Aorta (tissue), 5 donors: Measurements from ENCODE around the gene NOP9. TPM values are rescaled to one million over a fixed set of nuclear protein-coding genes. Genes with fewer than 3 reads are reported as not detected.
A peak's percentile ranks its signal among the peaks of the same experiment; 100 is the strongest.

Experiments
- ATAC-seq: fragments of 200-7000 bp; cut with Tn5 transposase; one replicate; pipeline ENCODE4 v1.9.1; 2022; ENCODE audit warnings: moderate library complexity; ENCODE audit not compliant: low FRiP score
- DNase-seq, 2 donors: peaks; one replicate each; pipeline ENCODE4 v3.0.0-alpha.2; 2020
- H3K27ac ChIP-seq, 2 donors: one replicate each; pipeline ENCODE4 v1.5.1; 2013; ENCODE audit warnings: low read length in 2 of 2, mild to moderate bottlenecking in 2 of 2, moderate library complexity in 2 of 2, control low read depth in 1 of 2, inconsistent platforms in 1 of 2, low read depth in 1 of 2
- H3K27me3 ChIP-seq, 2 donors: one replicate each; pipeline ENCODE4 v1.6.1; 2013; ENCODE audit warnings: control low read depth in 1 of 2, low read length in 1 of 2, mild to moderate bottlenecking in 1 of 2, moderate library complexity in 1 of 2; ENCODE audit not compliant: insufficient read depth in 2 of 2, control insufficient read depth in 1 of 2
- H3K36me3 ChIP-seq, 2 donors: one replicate each; pipeline ENCODE4 v1.6.1; 2013; ENCODE audit warnings: control low read depth in 1 of 2, low read length in 1 of 2, mild to moderate bottlenecking in 1 of 2; ENCODE audit not compliant: insufficient read depth in 2 of 2, control insufficient read depth in 1 of 2
- H3K4me1 ChIP-seq, 2 donors: one replicate each; pipeline ENCODE4 v1.6.1; 2013; ENCODE audit warnings: low read length in 2 of 2, control low read depth in 1 of 2, mild to moderate bottlenecking in 1 of 2, moderate library complexity in 1 of 2; ENCODE audit not compliant: insufficient read depth in 2 of 2, control insufficient read depth in 1 of 2
- H3K4me3 ChIP-seq, 2 donors: one replicate each; pipeline ENCODE4 v1.5.1; 2013; ENCODE audit warnings: low read length in 2 of 2, control low read depth in 1 of 2, mild to moderate bottlenecking in 1 of 2
- H3K9me3 ChIP-seq: one replicate; pipeline ENCODE4 v1.6.1; 2013; ENCODE audit warnings: mild to moderate bottlenecking, low read length; ENCODE audit not compliant: control insufficient read depth
- WGBS, 2 donors: extraction: QIAGEN DNeasy Blood & Tissue Kit; methylation state at CpG; one replicate each; pipeline ENCODE4 v1.1.7; 2013; 5-methylcytosine and 5-hydroxymethylcytosine counted together
- intact Hi-C, 2 donors: fragments of 100-400 bp; cut with DNase I; formaldehyde crosslinking; loops; one replicate each; pipeline versions ENCODE4 v1.14.2 to v1.15.0; 2022
- polyA plus RNA-seq, 2 donors: library from polyadenylated mRNA; stranded (reverse); fragments of 200-250 nt; gene quantifications; one replicate each; pipeline ENCODE4 v1.2.3, GENCODE V29; 2013
- total RNA-seq, 2 donors: library from RNA; stranded (reverse); fragmentation: NEBNext Ultra II Directional; extraction: Animal tissue kit (Norgen Biotek cat#: 25700); gene quantifications; one replicate each; pipeline ENCODE4 v1.2.1, GENCODE V29; 2021
- donor health status: healthy with polysubstance abuse.
- donor health status: Bipolar disorder and iron deficiency.
- donor health status: DM: no; HTN: no; CAD: no.
- donor health status: DM: no; HTN: no; CAD: no.
- donor health status: DM: yes; HTN: yes; CAD: no.

The NOP9 gene
- total and polyA plus RNA-seq, 4 donors, result 7.9 to 19.9 (median 14.3) TPM

DNA sequence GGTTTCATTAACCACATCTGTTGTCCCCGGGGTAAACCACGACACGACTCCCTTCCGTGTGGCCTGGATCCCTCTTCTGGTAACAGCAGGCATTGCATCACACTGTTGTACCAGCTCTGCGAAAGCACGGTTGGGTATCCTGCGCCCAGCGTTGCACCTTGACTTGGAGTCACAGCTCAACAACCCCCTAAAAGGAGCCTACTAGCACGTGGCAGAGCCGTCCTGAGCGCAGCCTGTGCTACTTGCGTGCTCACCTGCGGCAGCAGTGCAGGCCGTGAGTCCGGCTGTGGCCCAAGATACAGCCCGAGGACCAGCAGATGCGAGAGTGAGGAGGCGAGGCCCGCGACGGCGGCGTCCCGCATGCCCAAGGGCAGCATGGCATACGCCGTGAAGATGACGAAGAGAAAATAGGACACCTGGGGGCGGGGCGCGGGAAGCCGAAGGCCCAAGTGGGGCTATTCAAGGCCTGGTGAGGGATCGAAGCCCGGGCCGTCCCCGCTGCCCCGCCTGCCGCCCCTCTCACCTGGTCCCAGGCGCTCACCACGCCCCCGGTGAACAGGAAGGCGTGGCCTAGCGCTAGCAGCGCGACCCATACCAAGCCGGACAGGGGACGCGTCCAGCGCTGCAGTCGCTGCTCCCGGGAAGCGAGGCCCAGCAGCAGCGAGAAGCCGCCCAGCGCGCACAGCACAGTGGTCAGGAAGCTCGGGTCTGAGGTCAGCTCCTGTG lies 32.8 kb downstream of the NOP9 start:
- DNase-seq, result peak; percentile 82 to 84
- H3K27me3 ChIP-seq, result no peaks in the 10 kb centered on the region
- ATAC-seq, result peak; percentile 73
- H3K36me3 ChIP-seq, result no peaks in the 10 kb centered on the region
- H3K4me1 ChIP-seq, result no peaks in the 10 kb centered on the region
- no peak overlapping the region for H3K27ac ChIP-seq
- 6 to 10% methylated on average over 54 to 56 of the region's 56 CpGs for WGBS, 2 donors
- H3K9me3 ChIP-seq, result no peaks in the 10 kb centered on the region
- no peak overlapping the region for H3K4me3 ChIP-seq
- intact Hi-C loops, result loop anchor here (2.0 kb wide), 1 partner anchor 104 kb away; no protein-coding TSS in a partner anchor

DNA sequence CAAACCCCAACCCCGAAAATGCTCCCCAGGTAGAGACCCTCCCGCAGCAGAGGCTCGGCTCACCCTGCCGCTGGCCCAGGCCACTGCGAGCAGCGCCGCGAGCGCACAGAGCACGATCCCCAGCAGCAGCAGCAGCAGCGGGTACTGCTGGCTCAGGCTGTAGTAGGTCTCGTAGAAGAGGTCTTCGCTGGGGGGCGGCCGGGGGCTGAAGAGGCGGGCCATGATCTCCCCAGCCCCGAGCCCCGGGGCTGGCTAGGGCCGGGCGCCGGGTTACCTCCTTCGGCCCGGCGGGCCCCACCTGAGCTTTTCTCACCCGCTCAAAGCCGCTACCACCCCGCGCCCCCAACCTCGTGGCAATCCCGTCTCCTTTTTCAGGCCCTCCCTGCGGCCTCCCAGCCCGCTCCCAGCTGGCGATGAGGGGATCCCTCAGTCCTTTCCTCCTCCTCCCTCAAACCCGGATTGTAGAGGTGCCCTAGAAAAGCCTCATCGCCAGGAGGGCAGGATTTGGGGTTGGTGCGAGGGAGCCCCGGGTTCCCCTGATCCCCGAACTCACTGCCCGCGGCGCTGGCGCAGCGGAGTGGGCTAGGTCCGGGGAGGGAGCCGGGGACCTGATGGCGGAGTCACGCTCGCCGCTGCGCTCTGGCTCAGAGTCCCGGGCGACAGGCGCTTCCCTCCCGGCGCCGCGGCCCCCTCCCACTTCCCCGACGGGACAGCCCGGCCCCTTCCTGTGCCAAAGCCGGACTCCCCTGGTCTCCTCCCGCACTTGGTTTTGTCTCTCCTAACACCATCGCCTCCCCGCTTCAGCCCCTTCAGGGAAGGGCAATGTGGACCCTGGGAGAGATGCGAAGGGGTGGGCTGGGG lies 35.0 kb downstream of the NOP9 start, which contains the start of gene ADCY4:
TSS of gene ADCY4 (minus strand) at position 641 of the 861 bp plus-strand sequence. CDS start at position 222, 419 bp downstream.
- H3K4me3 ChIP-seq, result no peak within 1 kb of the TSS
- 6 to 8% methylated on average over 52 to 65 of the region's 65 CpGs for WGBS, 2 donors
- no peak within 1 kb of the TSS for H3K27ac ChIP-seq
- no peaks in the 10 kb centered on the region for H3K4me1 ChIP-seq
- ATAC-seq (peak; percentile 5), DNase-seq (peak in 1 of 2 donors; percentile 80)
- H3K9me3 ChIP-seq, result no peaks in the 10 kb centered on the region
- no peaks in the 10 kb centered on the region for H3K27me3 ChIP-seq
- intact Hi-C loops, result no loop called here
- no peaks in the 10 kb centered on the region for H3K36me3 ChIP-seq

DNA sequence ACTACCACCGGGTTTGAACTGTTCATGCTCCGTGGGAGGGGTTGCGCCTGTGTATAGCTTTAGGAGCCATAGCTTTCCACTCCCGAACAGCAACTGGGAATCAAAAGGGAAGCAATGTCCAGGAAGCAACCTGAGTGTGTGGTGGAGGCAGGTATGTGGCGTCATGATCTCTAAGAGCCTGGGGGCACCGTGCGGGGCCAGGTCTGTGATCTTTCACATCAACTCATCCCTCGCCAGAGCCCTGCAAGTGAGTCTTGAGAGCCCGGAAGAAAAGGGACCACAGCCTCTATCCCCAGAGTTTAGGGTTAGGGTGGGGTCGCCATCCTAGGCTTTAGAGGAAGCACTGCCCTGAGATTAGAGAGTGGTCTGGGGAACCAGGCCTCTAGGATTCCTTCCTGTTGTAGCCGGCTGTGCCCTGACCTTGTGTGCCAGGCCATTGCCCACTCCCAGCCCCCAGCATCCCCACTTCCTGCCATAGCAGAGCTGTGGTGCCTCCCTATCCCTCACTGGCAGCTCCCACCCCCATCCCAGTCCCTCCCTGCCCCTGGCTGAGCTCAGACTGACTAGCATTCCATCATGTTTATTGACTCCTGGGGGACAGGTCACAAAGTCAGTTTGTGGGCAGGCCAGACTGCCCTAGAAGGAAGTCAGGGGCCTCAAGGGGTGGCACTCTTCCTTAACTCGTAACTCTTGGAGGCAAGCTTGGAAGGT lies 36.0 kb downstream of the NOP9 start:
- Histone ChIP-seq H3K27me3 (no peaks in the 10 kb centered on the region), H3K4me3 (no peak overlapping the region)
- intact Hi-C loops, result no loop called here

DNA sequence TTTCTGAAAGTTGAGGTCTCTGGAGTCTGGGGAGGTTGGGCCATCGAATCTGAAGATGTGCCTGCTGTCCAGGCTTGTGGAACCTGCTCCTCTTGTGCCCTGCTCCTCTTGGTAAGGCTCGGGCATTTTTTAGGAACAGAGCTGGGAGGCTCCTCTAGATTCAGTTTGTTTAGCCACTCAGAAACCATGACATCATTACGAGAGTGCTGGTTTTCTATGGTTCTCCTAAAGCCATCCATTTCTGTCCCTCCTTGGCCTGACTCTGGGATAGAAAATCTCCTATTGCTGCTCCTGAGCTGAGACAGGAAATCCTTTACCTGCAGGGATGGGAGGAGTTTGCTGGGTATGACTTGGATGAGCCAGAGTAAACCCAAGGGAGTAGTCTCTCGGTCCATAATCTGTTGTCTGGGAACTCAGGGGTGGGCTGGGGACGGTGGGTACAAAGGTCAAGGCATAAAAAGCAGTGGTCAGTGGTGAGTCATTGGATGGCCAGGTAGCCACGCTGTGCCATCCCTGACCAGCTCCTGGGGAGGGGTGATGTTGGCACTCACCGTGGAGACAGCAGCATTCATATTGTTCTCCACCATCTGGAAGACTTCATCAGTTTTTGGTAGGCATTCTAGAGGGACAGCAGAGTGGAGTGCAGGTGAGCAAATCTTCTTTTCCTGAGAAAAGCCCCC lies 37.6 kb downstream of the NOP9 start:
- 89 to 95% methylated on average over 7 of the region's 7 CpGs for WGBS, 2 donors
- intact Hi-C loops, result no loop called here
- no peak for ATAC-seq
- H3K9me3 ChIP-seq, result no peaks in the 10 kb centered on the region
- H3K36me3 ChIP-seq, result no peaks in the 10 kb centered on the region
- no peak overlapping the region for H3K4me3 ChIP-seq
- H3K4me1 ChIP-seq, result no peaks in the 10 kb centered on the region
- no peak for DNase-seq
- H3K27ac ChIP-seq, result no peak overlapping the region
- no peaks in the 10 kb centered on the region for H3K27me3 ChIP-seq

More for the DNA sequence above, 36.0 kb downstream of the NOP9 start:
- H3K36me3 ChIP-seq, result no peaks in the 10 kb centered on the region
- WGBS, 2 donors, result 82 to 90% methylated on average over 12 of the region's 12 CpGs
- ATAC-seq (no peak), DNase-seq (peak in 1 of 2 donors; percentile 61)
- H3K27ac ChIP-seq, result no peak overlapping the region
- no peaks in the 10 kb centered on the region for H3K9me3 ChIP-seq
- no peaks in the 10 kb centered on the region for H3K4me1 ChIP-seq

DNA sequence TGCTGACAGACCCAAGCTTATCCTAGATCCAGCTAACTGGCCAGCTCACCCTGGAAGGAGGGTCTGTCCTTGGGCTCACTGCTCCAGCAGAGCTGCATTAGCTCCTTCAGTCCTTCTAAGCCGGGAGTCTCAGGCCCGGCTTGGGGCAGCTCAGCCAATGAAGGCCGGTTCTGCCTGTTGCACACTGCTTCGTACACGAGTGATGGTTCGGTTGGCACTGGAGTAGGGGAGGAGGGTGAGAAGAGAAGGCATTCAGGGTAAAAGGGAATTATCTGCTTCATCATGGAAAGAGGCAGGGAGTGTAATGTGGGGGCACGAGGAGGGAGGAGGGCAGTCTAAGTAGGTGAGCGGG lies 38.1 kb downstream of the NOP9 start:
- no peaks in the 10 kb centered on the region for H3K4me1 ChIP-seq
- H3K27ac ChIP-seq, result no peak overlapping the region
- intact Hi-C loops, result no loop called here
- no peak for ATAC-seq
- DNase-seq, result no peak
- H3K9me3 ChIP-seq, result no peaks in the 10 kb centered on the region
- H3K27me3 ChIP-seq, result no peaks in the 10 kb centered on the region
- no peak overlapping the region for H3K4me3 ChIP-seq
- no peaks in the 10 kb centered on the region for H3K36me3 ChIP-seq
- WGBS, 2 donors, result 91 to 94% methylated on average over 8 of the region's 8 CpGs

DNA sequence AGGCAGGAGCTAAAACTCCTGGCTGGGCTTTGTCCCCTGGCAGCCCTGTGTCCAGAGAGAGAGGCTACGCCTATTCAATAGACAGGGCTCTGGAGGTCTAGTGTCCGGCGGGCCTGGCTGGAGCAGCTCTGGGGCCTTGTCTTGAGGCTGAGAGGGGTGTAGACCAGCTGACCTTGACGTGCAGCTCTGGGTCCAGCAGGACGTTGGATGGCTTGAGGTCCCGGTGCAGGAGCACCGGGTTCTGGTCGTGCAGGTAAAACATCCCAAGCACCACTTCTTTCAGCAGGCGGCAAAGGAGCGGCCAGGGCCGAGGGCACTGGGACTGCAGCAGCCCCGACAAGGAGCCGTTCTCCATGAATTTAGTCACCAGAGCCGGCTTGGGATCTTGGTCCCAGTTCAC lies 39.2 kb downstream of the NOP9 start:
- Histone ChIP-seq H3K27ac (no peak overlapping the region), H3K4me1 (no peaks in the 10 kb centered on the region), H3K27me3 (no peaks in the 10 kb centered on the region), H3K9me3 (no peaks in the 10 kb centered on the region), H3K36me3 (no peaks in the 10 kb centered on the region), H3K4me3 (no peak overlapping the region)
- ATAC-seq, result no peak
- intact Hi-C loops, result no loop called here
- DNase-seq, result no peak
- 88 to 91% methylated on average over 14 of the region's 14 CpGs for WGBS, 2 donors

GRCh38 chr14:24339284-24340151 lies 39.9 kb downstream of the NOP9 start, which contains the start of gene RIPK3:
RIPK3 (minus strand) TSS chr14:24339991; CDS start chr14:24339826, 165 bp downstream.
- intact Hi-C loops, result no loop called here

More at GRCh38 chr14:24339284-24340151, 39.9 kb downstream of the NOP9 start, which contains the start of gene RIPK3:
- Histone ChIP-seq H3K27ac (no peak within 1 kb of the TSS), H3K27me3 (no peaks in the 10 kb centered on the region), H3K4me3 (no peak within 1 kb of the TSS), H3K4me1 (no peaks in the 10 kb centered on the region), H3K9me3 (no peaks in the 10 kb centered on the region), H3K36me3 (no peaks in the 10 kb centered on the region)
- peak; percentile 54 for ATAC-seq
- WGBS, 2 donors, result 22 to 23% methylated on average over 51 of the region's 51 CpGs
- peak; percentile 66 to 81 for DNase-seq
